GM12891 (cell line): ENCODE data around the gene AVPR1A.

Experiments
- POLR2A ChIP-seq: IDR thresholded peaks from 2 replicates; pipeline ENCODE4 v1.6.1; 2011; ENCODE audit warnings: low read depth, low read length, control low read depth
- POLR2AphosphoS5 ChIP-seq: IDR thresholded peaks from 2 replicates; pipeline ENCODE4 v1.6.1; 2011; ENCODE audit warnings: low read depth, low read length, control low read depth
- TAF1 ChIP-seq: IDR thresholded peaks from 2 replicates; pipeline ENCODE4 v1.6.1; 2011; ENCODE audit warnings: low read depth, low read length, control low read depth

- no peak for TF ChIP-seq TAF1
- TF ChIP-seq POLR2A, result no peak
- TF ChIP-seq POLR2AphosphoS5, result no peak
Measured at GRCh38 chr12:63129927-63130326, 21.1 kb downstream of the AVPR1A start.
